Activated CD4-positive, alpha-beta memory T cell treated with anti-CD3 and anti-CD28 coated beads, Interleukin-2, amount 10 ng/mL, durations not matched to agents 7 days and 5 days (primary cell): Measurements from ENCODE around the gene ATP9B. TPM values are rescaled to one million over a fixed set of nuclear protein-coding genes. Genes with fewer than 3 reads are reported as not detected.

Experiments
- CTCF ChIA-PET: fragments of 350-600 bp; sonication (Branson Sonifier 250); formaldehyde crosslinking; loops from one replicate; lab custom pipeline; 2021; ENCODE audit warnings: antibody characterized with exemption, inconsistent platforms; lab: Charles Lee
- POLR2A ChIA-PET: fragments of 350-600 bp; sonication (Branson Sonifier 250); formaldehyde crosslinking; loops from one replicate; lab custom pipeline; 2021; ENCODE audit warnings: antibody characterized with exemption; lab: Charles Lee
- DNase-seq: peaks from one replicate; pipeline ENCODE4 v3.0.0-alpha.2; 2020
- H3K27ac Mint-ChIP-seq: one replicate; pipeline ENCODE4 v1.8.0; 2021; ENCODE audit warnings: mild to moderate bottlenecking, mixed read lengths
- H3K27me3 Mint-ChIP-seq: one replicate; pipeline ENCODE4 v1.8.0; 2021; ENCODE audit warnings: mixed read lengths
- H3K36me3 Mint-ChIP-seq: one replicate; pipeline ENCODE4 v1.8.0; 2021; ENCODE audit warnings: low read depth, mixed read lengths
- H3K4me1 Mint-ChIP-seq: one replicate; pipeline ENCODE4 v1.8.0; 2021; ENCODE audit warnings: mixed read lengths
- H3K4me3 Mint-ChIP-seq: one replicate; pipeline ENCODE4 v1.8.0; 2021; ENCODE audit warnings: mild to moderate bottlenecking, mixed read lengths
- H3K9me3 Mint-ChIP-seq: one replicate; pipeline ENCODE4 v1.8.0; 2021; ENCODE audit warnings: mixed read lengths
- total RNA-seq, 2 experiments: library from RNA; stranded (reverse); gene quantifications; one replicate each; pipeline ENCODE4 v1.2.3, GENCODE V29; 2021

Gene ATP9B
- total RNA-seq, 2 experiments from 2014 or later = 25.7 to 27.2 TPM

DNA sequence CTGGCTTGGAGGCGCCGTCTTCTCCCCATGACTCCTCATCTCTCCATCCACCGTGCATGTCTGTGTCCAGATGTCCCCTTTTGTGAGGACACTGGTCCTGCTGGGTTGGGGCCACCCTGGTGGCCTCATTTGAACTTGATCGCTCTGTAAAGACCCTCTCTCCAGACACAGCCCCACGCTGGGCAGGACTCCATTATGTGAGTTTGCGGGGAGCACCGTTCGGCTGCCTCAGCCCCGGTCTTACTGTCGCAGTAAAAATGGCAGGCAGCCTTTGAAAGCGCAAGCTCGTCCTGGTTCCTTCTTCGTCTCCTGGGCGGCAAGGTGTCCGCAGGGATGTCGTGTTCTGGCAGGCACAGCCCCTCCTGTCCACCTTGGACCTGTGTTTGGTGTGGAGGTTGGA is 344.2 kb downstream of the ATP9B start:
- DNase-seq = no peak

GRCh38 chr18:79413901-79414300 is 344.7 kb downstream of the ATP9B start:
- CTCF ChIA-PET = no interaction called here
- H3K27ac Mint-ChIP-seq = no peak overlapping the region
- H3K9me3 Mint-ChIP-seq = no peaks in the 10 kb centered on the region
- H3K4me1 Mint-ChIP-seq = no peaks in the 10 kb centered on the region
- no peaks in the 10 kb centered on the region for H3K27me3 Mint-ChIP-seq
- H3K36me3 Mint-ChIP-seq = peaks cover 34% of the 10 kb centered on the region
- DNase-seq = no peak
- POLR2A ChIA-PET = no interaction called here
- no peak overlapping the region for H3K4me3 Mint-ChIP-seq

More for the DNA sequence above, 344.2 kb downstream of the ATP9B start:
- POLR2A ChIA-PET = no interaction called here
- Mint-ChIP-seq H3K27me3 (no peaks in the 10 kb centered on the region), H3K27ac (no peak overlapping the region), H3K9me3 (no peaks in the 10 kb centered on the region), H3K36me3 (peaks cover 34% of the 10 kb centered on the region), H3K4me1 (no peaks in the 10 kb centered on the region), H3K4me3 (no peak overlapping the region)
- CTCF ChIA-PET = no interaction called here

DNA sequence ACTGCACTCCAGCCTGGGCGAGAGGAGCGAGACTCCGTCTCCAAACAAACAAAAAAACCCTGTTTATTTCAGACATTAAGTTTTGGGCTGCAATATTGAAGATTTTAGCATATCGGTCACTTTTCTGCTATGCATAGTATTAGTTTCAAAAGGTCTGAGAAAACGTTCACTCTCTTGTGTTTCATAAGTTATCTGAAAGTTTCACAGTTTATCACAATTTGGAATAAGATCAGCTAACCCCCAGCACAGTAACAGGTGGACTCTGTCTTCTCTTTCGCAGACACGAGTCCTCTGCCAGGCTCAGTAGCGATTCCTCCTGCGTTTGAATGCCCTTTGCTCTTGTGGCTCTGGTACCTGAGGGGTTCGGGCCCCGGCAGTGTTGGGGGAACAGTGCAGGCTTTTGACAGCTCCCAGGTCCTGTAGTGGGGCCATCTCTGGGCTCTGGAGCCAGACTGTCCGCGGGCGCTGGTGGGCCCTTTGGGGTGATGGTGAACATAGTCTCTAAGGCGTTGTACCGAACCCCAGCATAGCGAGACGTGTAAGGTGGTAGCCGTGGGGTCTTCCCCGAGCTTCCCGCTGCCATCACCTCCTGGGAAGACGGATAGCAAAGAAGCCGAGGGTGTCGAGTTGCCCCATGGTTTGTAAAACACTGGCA is 347.0 kb downstream of the ATP9B start:
- peaks cover 38% of the 10 kb centered on the region for H3K36me3 Mint-ChIP-seq
- DNase-seq = no peak
- no peaks in the 10 kb centered on the region for H3K27me3 Mint-ChIP-seq
- H3K4me3 Mint-ChIP-seq = no peak overlapping the region
- H3K9me3 Mint-ChIP-seq = no peaks in the 10 kb centered on the region
- no peak overlapping the region for H3K27ac Mint-ChIP-seq
- peaks cover 2% of the 10 kb centered on the region for H3K4me1 Mint-ChIP-seq
- CTCF ChIA-PET = interaction anchor here (0.7 to 0.8 kb wide), 2 partner anchors 37 to 40 kb away, joined by 3 read pairs; no protein-coding TSS in a partner anchor
- POLR2A ChIA-PET = no interaction called here

GRCh38 chr18:79416677-79417052 is 347.5 kb downstream of the ATP9B start:
- Mint-ChIP-seq H3K27me3 (no peaks in the 10 kb centered on the region), H3K27ac (no peak overlapping the region), H3K36me3 (peaks cover 36% of the 10 kb centered on the region), H3K4me3 (no peak overlapping the region), H3K9me3 (no peaks in the 10 kb centered on the region), H3K4me1 (peaks cover 2% of the 10 kb centered on the region)
- DNase-seq = no peak
- ChIA-PET POLR2A (no interaction called here), CTCF (interaction anchor here (0.7 to 0.8 kb wide), 2 partner anchors 38 to 41 kb away, joined by 3 read pairs; no protein-coding TSS in a partner anchor)

DNA sequence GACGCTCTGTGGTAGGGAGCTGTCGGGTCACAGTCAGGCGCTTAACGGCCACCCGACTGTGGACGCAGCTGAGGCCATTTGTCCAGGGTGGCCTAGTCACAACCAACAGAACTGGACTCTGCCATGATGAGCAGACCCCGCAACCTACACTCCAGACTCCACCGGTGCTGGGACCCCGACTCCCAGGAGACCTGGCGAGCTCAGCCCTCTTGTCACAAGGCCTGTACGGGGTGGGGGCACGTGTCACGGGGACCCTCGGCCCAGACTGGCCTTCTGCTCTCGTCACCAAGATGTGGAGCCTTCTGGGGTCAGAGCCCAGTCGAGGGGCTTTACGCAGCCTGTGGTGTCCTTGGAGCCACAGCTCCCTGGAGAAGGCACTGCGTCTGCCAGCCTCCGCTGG is 349.0 kb downstream of the ATP9B start:
- peaks cover 26% of the 10 kb centered on the region for H3K36me3 Mint-ChIP-seq
- H3K27me3 Mint-ChIP-seq = no peaks in the 10 kb centered on the region
- no peak overlapping the region for H3K4me3 Mint-ChIP-seq
- DNase-seq = no peak
- ChIA-PET POLR2A (no interaction called here), CTCF (no interaction called here)
- no peaks in the 10 kb centered on the region for H3K9me3 Mint-ChIP-seq
- no peak overlapping the region for H3K27ac Mint-ChIP-seq
- H3K4me1 Mint-ChIP-seq = peaks cover 2% of the 10 kb centered on the region

DNA sequence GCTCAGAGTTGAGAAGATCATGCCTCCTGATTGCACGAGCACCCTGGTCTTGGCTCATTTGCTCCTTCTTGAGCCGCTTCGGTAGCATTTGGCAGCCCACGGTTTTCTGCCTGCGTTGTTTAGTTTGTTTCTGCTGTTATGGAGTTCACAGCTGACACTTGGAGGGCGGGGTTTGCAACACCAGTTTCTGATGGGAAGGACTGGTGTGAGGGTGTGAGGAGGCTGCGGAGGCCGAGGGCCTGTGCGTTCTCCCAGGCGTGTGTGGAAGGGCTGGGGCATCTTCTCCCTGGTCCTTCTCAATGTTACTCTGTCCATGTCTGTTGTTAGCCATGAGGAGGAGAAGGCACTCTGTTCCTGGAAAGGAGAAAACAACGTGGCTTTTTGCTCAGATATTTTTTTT is 349.4 kb downstream of the ATP9B start:
- ChIA-PET POLR2A (no interaction called here), CTCF (no interaction called here)
- Mint-ChIP-seq H3K4me1 (peaks cover 2% of the 10 kb centered on the region), H3K27ac (no peak overlapping the region), H3K36me3 (peaks cover 22% of the 10 kb centered on the region), H3K9me3 (no peaks in the 10 kb centered on the region), H3K4me3 (no peak overlapping the region), H3K27me3 (no peaks in the 10 kb centered on the region)
- DNase-seq = no peak

GRCh38 chr18:79420033-79420745 is 351.0 kb downstream of the ATP9B start:
- no peaks in the 10 kb centered on the region for H3K27me3 Mint-ChIP-seq
- H3K9me3 Mint-ChIP-seq = no peaks in the 10 kb centered on the region
- ChIA-PET CTCF (no interaction called here), POLR2A (no interaction called here)
- H3K4me3 Mint-ChIP-seq = no peak overlapping the region
- H3K36me3 Mint-ChIP-seq = peaks cover 22% of the 10 kb centered on the region
- no peak for DNase-seq
- H3K4me1 Mint-ChIP-seq = peaks cover 6% of the 10 kb centered on the region
- H3K27ac Mint-ChIP-seq = peak overlapping the region; percentile 5

- Mint-ChIP-seq H3K36me3 (peaks cover 22% of the 10 kb centered on the region), H3K9me3 (no peaks in the 10 kb centered on the region), H3K27ac (no peak overlapping the region), H3K27me3 (no peaks in the 10 kb centered on the region), H3K4me3 (no peak overlapping the region), H3K4me1 (peaks cover 6% of the 10 kb centered on the region)
- CTCF ChIA-PET = interaction anchor here (0.6 kb wide), 1 partner anchor 329 kb away, joined by 3 read pairs; no protein-coding TSS in a partner anchor
- POLR2A ChIA-PET = no interaction called here
- DNase-seq = no peak
These were observed 352.2 kb downstream of the ATP9B start for GRCh38 chr18:79421275-79421857.

GRCh38 chr18:79422022-79422782 is 353.0 kb downstream of the ATP9B start:
- Mint-ChIP-seq H3K36me3 (peaks cover 22% of the 10 kb centered on the region), H3K27me3 (no peaks in the 10 kb centered on the region), H3K4me1 (peaks cover 6% of the 10 kb centered on the region), H3K4me3 (no peak overlapping the region), H3K27ac (no peak overlapping the region), H3K9me3 (no peaks in the 10 kb centered on the region)
- ChIA-PET CTCF (interaction anchor here (0.6 kb wide), 1 partner anchor 328 kb away, joined by 3 read pairs; no protein-coding TSS in a partner anchor), POLR2A (no interaction called here)
- DNase-seq = no peak

GRCh38 chr18:79422783-79423165 is 353.6 kb downstream of the ATP9B start:
- H3K9me3 Mint-ChIP-seq = no peaks in the 10 kb centered on the region
- no peaks in the 10 kb centered on the region for H3K27me3 Mint-ChIP-seq
- peaks cover 22% of the 10 kb centered on the region for H3K36me3 Mint-ChIP-seq
- no peak for DNase-seq
- H3K27ac Mint-ChIP-seq = no peak overlapping the region
- H3K4me3 Mint-ChIP-seq = no peak overlapping the region
- H3K4me1 Mint-ChIP-seq = peaks cover 6% of the 10 kb centered on the region
- ChIA-PET CTCF (no interaction called here), POLR2A (no interaction called here)

GRCh38 chr18:79423211-79424007 is 354.2 kb downstream of the ATP9B start:
- Mint-ChIP-seq H3K9me3 (no peaks in the 10 kb centered on the region), H3K27me3 (no peaks in the 10 kb centered on the region), H3K27ac (no peak overlapping the region), H3K4me3 (no peak overlapping the region), H3K4me1 (peaks cover 6% of the 10 kb centered on the region), H3K36me3 (peaks cover 22% of the 10 kb centered on the region)
- ChIA-PET POLR2A (no interaction called here), CTCF (no interaction called here)
- no peak for DNase-seq

- no peak overlapping the region for H3K27ac Mint-ChIP-seq
- peaks cover 22% of the 10 kb centered on the region for H3K36me3 Mint-ChIP-seq
- no peak overlapping the region for H3K4me3 Mint-ChIP-seq
- H3K27me3 Mint-ChIP-seq = no peaks in the 10 kb centered on the region
- no peaks in the 10 kb centered on the region for H3K9me3 Mint-ChIP-seq
- H3K4me1 Mint-ChIP-seq = peaks cover 6% of the 10 kb centered on the region
- ChIA-PET POLR2A (no interaction called here), CTCF (no interaction called here)
- DNase-seq = no peak
These were observed 354.9 kb downstream of the ATP9B start for GRCh38 chr18:79424008-79424565.
